Neutrophil (primary cell): ENCODE results near the gene TXNL4A.

Experiments used
- H3K27ac ChIP-seq: fragments of 200-600 bp; sonication (generic); 2 replicates; pipeline ENCODE4 v1.5.1; 2016; ENCODE audit warnings: mild to moderate bottlenecking, moderate library complexity
- H3K27me3 ChIP-seq: fragments of 200-600 bp; sonication (generic); 2 replicates; pipeline ENCODE4 v1.6.0; 2016; ENCODE audit warnings: mild to moderate bottlenecking
- H3K36me3 ChIP-seq: fragments of 200-600 bp; sonication (generic); 2 replicates; pipeline ENCODE4 v1.5.1; 2017
- H3K4me1 ChIP-seq, 2 experiments: fragments of 200-600 bp in 1 of 2; sonication (generic) in 1 of 2; 1 replicate in 1 of 2; 2 replicates in 1 of 2; pipeline versions ENCODE4 v1.5.1 to v1.6.1; 2013 to 2016; ENCODE audit warnings: low read depth in 1 of 2, low read length in 1 of 2, mild to moderate bottlenecking in 1 of 2, moderate library complexity in 1 of 2; ENCODE audit not compliant: control insufficient read depth in 1 of 2, insufficient read depth in 1 of 2
- H3K4me3 ChIP-seq, 2 experiments: fragments of 200-600 bp in 1 of 2; sonication (generic) in 1 of 2; 1 replicate in 1 of 2; 2 replicates in 1 of 2; pipeline ENCODE4 v1.5.1; 2013 to 2016; ENCODE audit warnings: low read depth in 1 of 2, low read length in 1 of 2, mild to moderate bottlenecking in 1 of 2, moderate library complexity in 1 of 2
- H3K9me3 ChIP-seq: fragments of 200-600 bp; sonication (generic); 2 replicates; pipeline ENCODE4 v1.5.1; 2016
- CTCF ChIP-seq: fragments of 200-600 bp; sonication (generic); IDR thresholded peaks from 2 replicates; pipeline ENCODE4 v1.5.1; 2016; ENCODE audit warnings: antibody characterized with exemption

TXNL4A gene

GRCh38 chr18:79945118-79946042 is 43.0 kb downstream of the TXNL4A start:
- Histone ChIP-seq H3K9me3 (no peaks in the 10 kb centered on the region), H3K27me3 (no peaks in the 10 kb centered on the region), H3K4me3 (no peak overlapping the region), H3K4me1 (peaks cover 10 to 14% of the 10 kb centered on the region in 2 experiments), H3K36me3 (peaks cover 49% of the 10 kb centered on the region), H3K27ac (no peak overlapping the region)
- TF ChIP-seq CTCF, result no peak

- peaks cover 56% of the 10 kb centered on the region for H3K36me3 ChIP-seq
- H3K4me3 ChIP-seq, result no peak overlapping the region
- H3K4me1 ChIP-seq, result peaks cover 4 to 8% of the 10 kb centered on the region in 2 experiments
- TF ChIP-seq CTCF, result no peak
- no peaks in the 10 kb centered on the region for H3K9me3 ChIP-seq
- no peak overlapping the region for H3K27ac ChIP-seq
- no peaks in the 10 kb centered on the region for H3K27me3 ChIP-seq
These were observed 43.6 kb downstream of the TXNL4A start for GRCh38 chr18:79944746-79945117.

- Histone ChIP-seq H3K4me3 (no peak overlapping the region), H3K36me3 (peaks cover 58% of the 10 kb centered on the region), H3K9me3 (no peaks in the 10 kb centered on the region), H3K4me1 (peaks cover 0 to 3% of the 10 kb centered on the region in 2 experiments), H3K27me3 (no peaks in the 10 kb centered on the region), H3K27ac (no peak overlapping the region)
- TF ChIP-seq CTCF, result no peak
These were observed 44.1 kb downstream of the TXNL4A start for GRCh38 chr18:79944126-79944731.

GRCh38 chr18:79943608-79944125 is 44.7 kb downstream of the TXNL4A start:
- Histone ChIP-seq H3K4me3 (no peak overlapping the region), H3K27me3 (no peaks in the 10 kb centered on the region), H3K9me3 (no peaks in the 10 kb centered on the region), H3K4me1 (no peaks in the 10 kb centered on the region), H3K27ac (no peak overlapping the region), H3K36me3 (peaks cover 55% of the 10 kb centered on the region)
- no peak for TF ChIP-seq CTCF

- Histone ChIP-seq H3K36me3 (peaks cover 56% of the 10 kb centered on the region), H3K4me3 (no peak overlapping the region), H3K27ac (no peak overlapping the region), H3K4me1 (no peaks in the 10 kb centered on the region), H3K9me3 (no peaks in the 10 kb centered on the region), H3K27me3 (no peaks in the 10 kb centered on the region)
- TF ChIP-seq CTCF, result no peak
These were observed 45.4 kb downstream of the TXNL4A start for GRCh38 chr18:79942786-79943607.
